Left hindlimb (tissue), 1 donor: ENCODE data around the gene NAA80.

ENCODE experiments used
- DNase-seq: peaks from one replicate; pipeline ENCODE4 v3.0.0-alpha.2; 2018

Gene NAA80

GRCh38 chr3:50327943-50328691 lies 28.9 kb upstream of the NAA80 start, which contains the start of gene TUSC2:
Gene TUSC2 (minus strand): TSS chr3:50328223. CDS start chr3:50328099, 124 bp downstream.
- peak; percentile 96 for DNase-seq

DNA sequence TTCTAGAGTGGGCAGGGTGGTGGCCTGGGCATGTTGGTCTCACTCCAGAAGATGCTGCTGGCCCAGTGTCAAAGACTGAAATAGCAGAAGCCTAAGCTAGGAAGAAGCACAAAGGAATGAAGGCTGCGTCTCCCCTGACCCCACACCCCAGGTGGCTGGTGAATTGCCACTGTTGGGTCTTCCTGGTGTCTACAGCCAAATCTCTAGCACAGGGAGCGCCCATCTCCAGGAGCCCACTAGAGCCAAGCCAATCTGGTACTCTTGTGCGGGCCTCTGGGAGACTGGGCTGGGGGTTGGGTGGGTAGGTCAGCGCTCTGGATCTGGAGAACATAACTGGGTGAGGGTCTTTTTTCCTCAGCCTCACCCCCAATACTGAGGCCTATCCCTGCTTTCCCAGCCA lies 27.9 kb upstream of the NAA80 start:
- peak; percentile 21 for DNase-seq

DNA sequence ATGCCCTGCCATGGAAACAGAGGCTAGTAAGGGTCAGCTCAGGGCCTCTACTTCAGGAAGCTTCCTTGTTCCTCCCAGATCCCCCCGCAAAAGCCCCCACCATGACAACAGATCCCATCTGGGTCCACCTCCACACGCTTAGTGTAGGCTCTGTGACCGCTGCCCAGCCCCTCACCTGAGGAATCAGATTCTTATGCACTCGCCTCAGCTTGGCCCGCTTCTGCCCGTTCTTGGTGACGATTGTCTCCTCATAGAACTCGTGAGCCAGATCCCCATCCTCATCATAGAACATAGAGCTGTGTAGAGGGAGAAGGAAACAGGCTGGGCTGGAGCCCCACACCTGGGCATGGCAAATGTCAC lies 27.0 kb upstream of the NAA80 start:
- no peak for DNase-seq

GRCh38 chr3:50325497-50326181 lies 26.4 kb upstream of the NAA80 start:
- peak; percentile 25 for DNase-seq

DNA sequence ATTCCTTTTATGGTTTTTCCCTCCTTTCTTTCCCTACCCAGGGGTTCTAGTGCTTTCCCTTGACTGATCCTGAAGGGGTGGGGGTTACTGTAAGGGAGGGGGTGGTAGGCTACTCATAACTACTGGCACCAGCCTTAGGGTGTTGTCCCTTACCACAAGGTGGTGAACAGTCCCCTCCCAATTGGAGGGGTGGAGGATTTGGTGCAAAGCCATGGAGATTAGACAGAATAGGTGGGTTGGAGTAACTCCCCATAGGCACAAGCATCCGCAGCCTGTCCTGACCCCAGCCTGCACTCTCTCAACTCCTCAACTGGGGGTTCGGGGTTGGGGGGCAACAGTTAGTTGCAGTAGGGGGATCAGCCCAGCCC lies 25.9 kb upstream of the NAA80 start:
- DNase-seq, result peak; percentile 20

DNA sequence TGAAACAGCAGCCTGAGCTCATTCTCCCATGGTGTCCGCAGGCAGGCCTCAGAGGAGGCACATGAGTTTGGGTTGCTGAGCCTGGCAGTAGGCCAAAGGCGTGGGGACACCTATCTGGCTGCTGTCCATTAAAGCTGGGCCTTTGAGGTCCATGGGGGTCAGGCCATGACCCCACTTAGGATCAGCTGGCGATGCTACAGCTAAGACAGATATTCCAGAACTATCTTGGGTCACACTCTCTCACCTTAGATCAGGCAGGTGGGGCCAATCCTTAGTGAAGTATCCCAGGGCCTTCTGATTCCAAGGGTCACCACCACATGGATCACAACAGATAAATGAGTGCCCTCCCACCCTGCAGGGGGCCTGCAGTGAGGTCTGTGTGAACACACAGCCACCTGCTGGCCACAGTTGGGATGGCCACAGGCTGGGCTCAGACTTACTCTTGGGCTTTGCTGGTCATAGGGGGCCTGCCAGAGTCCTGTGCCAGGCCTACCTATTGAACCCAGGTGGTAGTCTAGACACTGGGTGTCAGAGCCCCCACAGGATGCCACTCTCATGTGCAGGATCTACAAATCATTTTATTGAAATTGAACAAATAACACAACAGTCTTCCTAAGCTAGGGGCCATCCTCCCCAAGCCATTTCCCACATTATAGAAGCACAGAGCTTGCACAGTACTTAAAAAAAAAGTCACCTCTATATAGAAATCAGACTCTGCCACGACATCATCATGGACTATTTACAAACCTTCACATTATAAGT lies 25.3 kb upstream of the NAA80 start:
- DNase-seq, result peak; percentile 71

DNA sequence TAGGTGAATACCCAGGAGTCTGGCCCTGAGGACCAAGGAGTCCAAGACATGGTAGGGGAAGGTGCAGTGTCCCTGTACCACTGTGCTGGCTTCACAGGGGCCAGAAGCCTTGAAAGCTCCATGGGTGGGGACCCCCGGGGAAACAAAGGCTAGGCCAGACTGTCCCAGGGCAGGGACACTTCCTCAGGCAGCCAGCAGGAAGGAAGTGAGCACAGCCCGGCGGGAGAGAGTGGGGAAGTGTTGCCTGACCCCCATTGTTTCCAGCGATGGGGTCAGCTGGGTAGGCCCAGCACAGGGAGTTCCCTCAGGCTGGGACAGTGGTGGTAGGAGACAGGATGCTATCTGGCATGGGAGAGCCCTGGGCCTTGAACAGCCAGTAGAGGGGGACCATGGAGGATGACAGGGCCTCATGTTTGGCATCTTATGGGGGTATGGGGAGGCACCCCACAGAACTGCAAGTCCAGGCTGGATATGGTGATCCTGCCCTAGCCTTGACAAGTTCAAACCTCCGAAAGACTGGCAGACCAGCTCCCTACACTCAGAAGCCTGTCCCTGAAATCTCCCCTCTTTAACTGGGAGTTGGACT lies 24.5 kb upstream of the NAA80 start:
- DNase-seq, result peak; percentile 52

GRCh38 chr3:50323092-50323600 lies 23.9 kb upstream of the NAA80 start:
- DNase-seq, result peak; percentile 64

- DNase-seq, result peak; percentile 64
Observed at GRCh38 chr3:50322386-50323091, 23.3 kb upstream of the NAA80 start, which contains the start of gene HYAL2. Gene HYAL2 (minus strand): TSS chr3:50322745. CDS start chr3:50320489, 2,256 bp downstream.

DNA sequence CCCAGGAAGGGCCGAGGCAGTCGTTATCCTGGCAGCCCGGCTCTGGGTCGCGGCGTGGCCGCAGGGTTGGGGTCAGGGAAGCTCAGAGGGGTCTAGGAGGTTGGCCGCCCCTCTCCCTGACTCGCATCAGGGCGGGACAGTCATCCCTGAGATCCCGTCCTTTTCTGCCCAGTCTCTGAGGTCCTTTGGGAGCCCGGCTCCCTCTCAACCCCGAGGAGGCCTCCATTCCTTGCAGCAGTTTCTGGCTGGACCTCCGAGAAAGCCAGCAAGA lies 22.8 kb upstream of the NAA80 start:
- DNase-seq, result no peak

DNA sequence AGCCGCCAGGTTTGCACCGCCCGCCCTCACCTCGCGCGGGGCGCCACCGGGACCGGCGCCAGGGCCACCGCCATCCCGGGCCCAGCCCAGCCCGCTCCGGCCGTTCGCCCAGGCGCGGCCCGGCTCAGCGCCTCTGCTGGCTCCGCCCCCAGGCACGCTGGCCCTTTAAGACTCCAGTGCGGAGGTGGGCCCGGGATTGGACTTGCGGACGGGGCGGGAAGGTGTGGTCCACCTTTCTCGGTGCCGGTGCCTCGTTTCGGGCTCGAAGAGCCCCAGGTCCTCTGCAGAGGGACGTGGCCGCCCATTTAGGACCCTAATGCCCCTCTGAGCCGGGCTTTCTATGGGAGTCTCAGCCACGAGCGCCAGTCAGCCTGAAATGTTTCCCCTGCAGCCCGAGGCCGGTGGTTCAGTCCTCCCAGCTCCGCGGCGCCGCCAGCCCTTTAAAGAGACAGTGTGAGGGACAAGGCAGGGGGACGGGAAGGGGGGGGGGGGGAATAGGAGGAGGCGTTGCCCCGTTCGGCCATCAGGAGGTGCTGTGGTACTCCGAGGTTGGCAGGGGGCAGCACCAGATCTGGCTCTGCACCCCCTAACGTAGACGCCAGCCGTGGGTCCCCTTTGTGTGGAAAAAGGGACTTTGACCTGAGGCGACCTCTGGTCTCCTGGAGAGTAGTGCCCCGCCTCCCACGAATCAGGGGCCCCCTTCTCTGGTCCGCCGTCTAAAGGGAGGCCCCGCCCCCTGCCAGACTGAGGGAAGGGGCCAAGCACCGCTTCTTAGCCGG lies 22.3 kb upstream of the NAA80 start:
- DNase-seq, result peak; percentile 92

GRCh38 chr3:50320853-50321335 lies 21.7 kb upstream of the NAA80 start:
- peak; percentile 87 for DNase-seq

GRCh38 chr3:50319894-50320625 lies 20.9 kb upstream of the NAA80 start:
- DNase-seq, result no peak

GRCh38 chr3:50319181-50319893 lies 20.1 kb upstream of the NAA80 start:
- no peak for DNase-seq

GRCh38 chr3:50318615-50319014 lies 19.4 kb upstream of the NAA80 start:
- DNase-seq, result peak; percentile 35

- peak; percentile 26 for DNase-seq
Observed at GRCh38 chr3:50318163-50318562, 19.0 kb upstream of the NAA80 start.

DNA sequence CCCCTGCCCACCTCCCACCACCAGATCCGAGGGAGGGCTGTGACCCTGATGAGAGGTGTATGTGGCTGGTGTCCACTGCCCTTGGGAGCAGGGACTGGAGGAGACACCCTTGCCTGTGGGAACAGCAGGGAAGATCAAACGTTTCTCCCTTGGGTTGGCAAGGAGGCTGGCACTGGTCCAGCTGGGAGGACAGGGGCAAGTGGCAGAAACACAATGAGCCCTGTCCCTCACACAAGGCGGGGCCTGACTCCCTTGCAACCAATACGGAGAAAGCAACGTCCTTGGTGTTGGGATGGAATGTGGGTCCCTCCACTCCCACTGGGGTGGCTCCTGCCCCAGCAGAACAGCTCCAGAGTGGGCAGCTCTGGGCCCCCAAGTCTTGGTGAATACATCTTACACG lies 18.1 kb upstream of the NAA80 start:
- DNase-seq, result peak; percentile 38

- DNase-seq, result peak; percentile 37
Observed at GRCh38 chr3:50316657-50317242, 17.5 kb upstream of the NAA80 start.

DNA sequence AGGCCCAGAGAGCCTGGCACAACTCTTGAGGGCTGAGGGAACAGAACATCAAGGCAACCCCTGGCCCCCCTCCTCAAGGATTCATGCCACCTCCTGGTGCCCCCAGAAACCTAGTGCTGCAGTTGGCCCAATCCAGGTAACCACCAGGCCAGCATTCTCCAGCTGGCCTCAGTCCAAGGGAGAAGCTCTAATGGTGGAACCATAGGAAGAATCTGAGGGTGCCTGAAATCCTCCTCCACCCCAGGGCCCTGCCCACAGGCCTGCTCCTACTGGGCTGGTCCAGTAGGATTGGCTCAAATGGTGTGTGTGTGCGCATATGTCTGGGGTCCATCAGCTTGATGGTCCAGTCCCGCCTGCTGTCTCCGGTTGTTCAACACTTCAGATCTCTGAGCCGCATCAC lies 15.6 kb upstream of the NAA80 start:
- peak; percentile 21 for DNase-seq

DNA sequence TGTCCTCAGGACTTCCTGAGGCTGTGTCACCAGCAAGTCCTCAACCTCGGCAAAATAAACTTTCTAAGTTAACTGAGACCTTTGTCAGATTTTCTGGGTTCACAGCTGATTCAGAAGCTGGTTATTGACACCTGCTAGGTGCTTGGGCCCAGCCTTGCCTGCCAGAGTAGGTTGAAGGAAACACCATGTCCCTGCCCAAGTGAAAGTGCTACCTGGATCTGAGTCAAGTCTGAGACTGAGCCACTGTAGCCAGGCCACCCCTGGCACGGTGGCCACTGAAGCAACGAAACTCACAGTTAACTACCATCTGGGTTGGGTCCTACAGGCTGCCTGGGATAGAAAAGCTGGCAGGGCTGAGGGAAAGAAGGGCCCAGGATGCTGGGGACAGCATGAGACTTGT lies 15.1 kb upstream of the NAA80 start:
- no peak for DNase-seq
